Mucosa of gallbladder (tissue), 1 donor: ENCODE results near the gene LAG3. TPM values are rescaled to one million over a fixed set of nuclear protein-coding genes. Genes with fewer than 3 reads are reported as not detected.
"Not testable (repeated sequence)": the region's sequence is repeated elsewhere in the genome, so short reads cannot be mapped to it uniquely, and the experiment has no call there.

Source experiments
- DNase-seq: peaks from one replicate; pipeline ENCODE4 v3.0.0-alpha.2; 2020; ENCODE audit warnings: low spot score
- total RNA-seq: library from RNA; stranded (reverse); gene quantifications from one replicate; pipeline ENCODE4 v1.2.1, GENCODE V29; 2021
- donor health status: DM: no; HTN: no; CAD: no.

Gene LAG3
- total RNA-seq, result 1.4 TPM

- no peak for DNase-seq
These were observed at the start of gene LAG3 for GRCh38 chr12:6772331-6772695. Gene LAG3 (plus strand): TSS chr12:6772520. CDS start chr12:6772853, 333 bp downstream.

- DNase-seq, result no peak
These were observed 49.5 kb upstream of the LAG3 start for GRCh38 chr12:6722863-6723262.

- DNase-seq, result peak; percentile 99
These were observed 48.5 kb upstream of the LAG3 start, which contains the start of gene COPS7A for GRCh38 chr12:6723607-6724408. Gene COPS7A (plus strand): TSS chr12:6724046. CDS start chr12:6724657, 611 bp downstream.

- DNase-seq, result peak; percentile 14
These were observed 47.9 kb upstream of the LAG3 start for GRCh38 chr12:6724409-6724797.

GRCh38 chr12:6725350-6725749 is 47.0 kb upstream of the LAG3 start:
- no peak for DNase-seq

GRCh38 chr12:6729186-6729585 is 43.1 kb upstream of the LAG3 start:
- DNase-seq, result no peak

GRCh38 chr12:6730169-6730568 is 42.2 kb upstream of the LAG3 start:
- DNase-seq, result no peak

- no peak for DNase-seq
These were observed 37.6 kb upstream of the LAG3 start for GRCh38 chr12:6734506-6735387.

- DNase-seq, result peak; percentile 68
These were observed 36.7 kb upstream of the LAG3 start for GRCh38 chr12:6735448-6736191.

- no peak for DNase-seq
These were observed 35.6 kb upstream of the LAG3 start for GRCh38 chr12:6736754-6737153.

- DNase-seq, result not testable (repeated sequence)
These were observed 30.2 kb upstream of the LAG3 start for GRCh38 chr12:6742080-6742479.

- no peak for DNase-seq
These were observed 29.5 kb upstream of the LAG3 start for GRCh38 chr12:6742834-6743233.

GRCh38 chr12:6743300-6743699 is 29.0 kb upstream of the LAG3 start:
- not testable (repeated sequence) for DNase-seq

- DNase-seq, result no peak
These were observed 26.4 kb upstream of the LAG3 start for GRCh38 chr12:6745741-6746525.

- no peak for DNase-seq
These were observed 25.1 kb upstream of the LAG3 start for GRCh38 chr12:6747216-6747615.

GRCh38 chr12:6748761-6749160 is 23.6 kb upstream of the LAG3 start:
- no peak for DNase-seq

GRCh38 chr12:6750506-6750905 is 21.8 kb upstream of the LAG3 start:
- DNase-seq, result no peak

GRCh38 chr12:6751767-6752166 is 20.6 kb upstream of the LAG3 start:
- no peak for DNase-seq

GRCh38 chr12:6752167-6752920 is 20.0 kb upstream of the LAG3 start:
- DNase-seq, result peak; percentile 23
